ENCODE data around the gene SDF2. TPM values are rescaled to one million over a fixed set of nuclear protein-coding genes. Genes with fewer than 3 reads are reported as not detected.

SDF2 gene
- total and polyA plus RNA-seq, 2 experiments from 2014 or later = 52.3 to 88.4 TPM

DNA sequence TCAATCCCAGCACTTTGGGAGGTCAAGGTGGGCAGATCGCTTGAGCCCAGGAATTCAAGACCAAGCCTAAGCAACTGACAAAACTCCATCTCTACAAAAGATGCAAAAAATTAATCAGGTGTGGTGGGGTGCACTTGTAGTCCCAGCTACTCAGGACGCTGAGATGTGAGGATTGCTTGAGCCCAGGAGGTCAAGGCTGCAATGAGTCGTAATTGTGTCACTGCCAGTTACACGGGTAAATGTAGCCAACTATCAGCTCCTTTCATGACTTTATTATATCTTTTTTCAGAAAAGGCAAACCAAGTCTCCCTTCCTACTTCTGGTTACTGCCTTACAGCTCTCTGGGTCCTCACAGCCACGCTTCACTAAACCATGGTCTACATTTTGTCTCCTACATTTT, 4.0 kb downstream of the SDF2 start:
- WGBS, 2 experiments (ENCODE audit: low coverage in 1 of 2, low lambda C conversion rate in 2 of 2, missing lambda C conversion rate in 2 of 2) = 63 to 65% methylated on average over 5 of the region's 5 CpGs

DNA sequence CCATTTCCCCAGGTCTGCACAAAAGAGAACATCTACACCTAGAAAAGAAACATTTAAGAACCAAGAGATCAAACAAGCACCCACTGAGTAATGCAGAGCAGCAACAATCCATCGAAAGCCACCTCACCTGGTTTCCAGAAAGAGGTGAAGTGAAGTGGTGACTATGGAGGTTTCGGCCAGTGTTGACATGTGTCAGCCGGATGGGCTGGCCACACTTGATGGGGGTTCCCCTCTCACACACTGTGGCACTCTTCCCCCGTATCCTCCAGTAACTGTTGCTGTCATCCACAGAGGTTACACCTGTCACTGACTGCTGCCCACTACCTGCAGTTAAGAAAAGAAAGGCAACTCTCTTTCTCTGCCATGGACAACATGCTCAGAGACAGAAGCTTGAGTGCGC, 6.5 kb downstream of the SDF2 start:
- H3K9ac ChIP-seq = no peak overlapping the region
- in situ Hi-C loops (cut with MboI) = no loop called here
- no peaks in the 10 kb centered on the region; the same call in 1 of the 2 replicates for H3K4me1 ChIP-seq (ENCODE audit: insufficient read depth)
- no peaks in the 10 kb centered on the region for H3F3A ChIP-seq (ENCODE audit: insufficient read depth)
- H3K4me2 ChIP-seq (ENCODE audit: unreplicated experiment) = no peak overlapping the region
- TF ChIP-seq EZH2phosphoT487 (IDR thresholded peaks at IDR 0.05; ENCODE audit: insufficient read depth, low read depth) (no peak), EZH2 (IDR thresholded peaks at IDR 0.05; ENCODE audit: insufficient read depth, poor library complexity, severe bottlenecking) (no peak)
- H3K27ac ChIP-seq = no peak overlapping the region
- H3K79me2 ChIP-seq (ENCODE audit: insufficient read depth) = peaks cover 95% of the 10 kb centered on the region
- no peaks in the 10 kb centered on the region for H3K9me2 ChIP-seq (ENCODE audit: insufficient read depth)
- WGBS, 2 experiments (ENCODE audit: low coverage in 1 of 2, low lambda C conversion rate in 2 of 2, missing lambda C conversion rate in 2 of 2) = 97 to 99% methylated on average over 5 of the region's 5 CpGs
- H3K27me3 ChIP-seq (replicated peaks; ENCODE audit: insufficient read depth) = no peaks in the 10 kb centered on the region
- no peak for DNase-seq
- no peaks in the 10 kb centered on the region; the same call in 1 of the 2 replicates for H4K20me1 ChIP-seq (ENCODE audit: insufficient read depth)
- H2AFZ ChIP-seq = no peak overlapping the region
- H3K9me3 ChIP-seq (ENCODE audit: low read depth) = no peaks in the 10 kb centered on the region
- H3K36me3 ChIP-seq (ENCODE audit: low read depth) = 0 out of 2 replicates have a peak, but pooled peaks cover 7% of the 10 kb centered on the region
- no peak overlapping the region for H3K4me3 ChIP-seq

More for the DNA sequence above, 4.0 kb downstream of the SDF2 start:
- no peaks in the 10 kb centered on the region for H3K9me3 ChIP-seq (ENCODE audit: low read depth)
- peaks cover 100% of the 10 kb centered on the region for H3K79me2 ChIP-seq (ENCODE audit: insufficient read depth)
- no peaks in the 10 kb centered on the region; the same call in 1 of the 2 replicates for H4K20me1 ChIP-seq (ENCODE audit: insufficient read depth)
- H3K4me3 ChIP-seq = no peak overlapping the region
- no peaks in the 10 kb centered on the region for H3K36me3 ChIP-seq (ENCODE audit: low read depth)
- H3K4me2 ChIP-seq (ENCODE audit: unreplicated experiment) = no peak overlapping the region
- TF ChIP-seq EZH2phosphoT487 (IDR thresholded peaks at IDR 0.05; ENCODE audit: insufficient read depth, low read depth) (no peak), EZH2 (IDR thresholded peaks at IDR 0.05; ENCODE audit: insufficient read depth, poor library complexity, severe bottlenecking) (no peak)
- H2AFZ ChIP-seq = no peak overlapping the region
- H3F3A ChIP-seq (ENCODE audit: insufficient read depth) = 0 out of 2 replicates have a peak, but pooled peaks cover 4% of the 10 kb centered on the region
- no peak overlapping the region for H3K9ac ChIP-seq
- no peak overlapping the region for H3K27ac ChIP-seq
- peaks cover 9% of the 10 kb centered on the region for H3K4me1 ChIP-seq (ENCODE audit: insufficient read depth)
- in situ Hi-C loops (cut with MboI) = no loop called here
- no peaks in the 10 kb centered on the region for H3K27me3 ChIP-seq (replicated peaks; ENCODE audit: insufficient read depth)
- peak; percentile 62 for DNase-seq
- no peaks in the 10 kb centered on the region for H3K9me2 ChIP-seq (ENCODE audit: insufficient read depth)

DNA sequence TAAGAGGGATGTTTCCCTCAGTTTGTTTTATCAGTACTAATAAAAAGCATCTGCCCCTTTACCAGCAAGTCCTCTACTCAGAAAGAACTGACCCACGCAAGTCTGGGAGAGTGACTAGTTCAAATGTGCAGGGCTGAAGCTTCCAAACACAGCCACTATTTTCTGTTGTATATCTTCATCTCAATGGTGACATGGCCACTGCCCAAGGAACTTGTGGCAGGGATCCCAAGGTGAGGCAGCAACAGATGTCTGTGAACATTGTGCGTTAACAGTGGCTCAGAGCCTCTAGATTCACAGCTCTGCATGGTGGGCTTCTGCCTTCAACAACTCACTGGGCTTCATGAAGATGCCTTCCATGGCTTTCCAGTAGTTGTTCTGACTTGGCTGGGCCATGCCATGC, 13.0 kb downstream of the SDF2 start:
- Histone ChIP-seq H3K4me3 (no peak overlapping the region), H3K9me2 (ENCODE audit: insufficient read depth) (no peaks in the 10 kb centered on the region), H2AFZ (no peak overlapping the region), H3F3A (ENCODE audit: insufficient read depth) (peaks cover 21% of the 10 kb centered on the region), H3K4me2 (ENCODE audit: unreplicated experiment) (no peak overlapping the region), H3K27ac (no peak overlapping the region), H3K79me2 (ENCODE audit: insufficient read depth) (peaks cover 60% of the 10 kb centered on the region), H3K36me3 (ENCODE audit: low read depth) (peaks cover 16% of the 10 kb centered on the region; the same call in 1 of the 2 replicates), H3K9me3 (ENCODE audit: low read depth) (no peaks in the 10 kb centered on the region), H4K20me1 (ENCODE audit: insufficient read depth) (no peaks in the 10 kb centered on the region), H3K27me3 (replicated peaks; ENCODE audit: insufficient read depth) (no peaks in the 10 kb centered on the region), H3K4me1 (ENCODE audit: insufficient read depth) (peaks cover 12% of the 10 kb centered on the region), H3K9ac (no peak overlapping the region)
- 96 to 97% methylated on average over 2 of the region's 2 CpGs for WGBS, 2 experiments (ENCODE audit: low coverage in 1 of 2, low lambda C conversion rate in 2 of 2, missing lambda C conversion rate in 2 of 2)
- no peak for DNase-seq
- TF ChIP-seq EZH2 (IDR thresholded peaks at IDR 0.05; ENCODE audit: insufficient read depth, poor library complexity, severe bottlenecking) (no peak), EZH2phosphoT487 (IDR thresholded peaks at IDR 0.05; ENCODE audit: insufficient read depth, low read depth) (no peak)
- in situ Hi-C loops (cut with MboI) = no loop called here

DNA sequence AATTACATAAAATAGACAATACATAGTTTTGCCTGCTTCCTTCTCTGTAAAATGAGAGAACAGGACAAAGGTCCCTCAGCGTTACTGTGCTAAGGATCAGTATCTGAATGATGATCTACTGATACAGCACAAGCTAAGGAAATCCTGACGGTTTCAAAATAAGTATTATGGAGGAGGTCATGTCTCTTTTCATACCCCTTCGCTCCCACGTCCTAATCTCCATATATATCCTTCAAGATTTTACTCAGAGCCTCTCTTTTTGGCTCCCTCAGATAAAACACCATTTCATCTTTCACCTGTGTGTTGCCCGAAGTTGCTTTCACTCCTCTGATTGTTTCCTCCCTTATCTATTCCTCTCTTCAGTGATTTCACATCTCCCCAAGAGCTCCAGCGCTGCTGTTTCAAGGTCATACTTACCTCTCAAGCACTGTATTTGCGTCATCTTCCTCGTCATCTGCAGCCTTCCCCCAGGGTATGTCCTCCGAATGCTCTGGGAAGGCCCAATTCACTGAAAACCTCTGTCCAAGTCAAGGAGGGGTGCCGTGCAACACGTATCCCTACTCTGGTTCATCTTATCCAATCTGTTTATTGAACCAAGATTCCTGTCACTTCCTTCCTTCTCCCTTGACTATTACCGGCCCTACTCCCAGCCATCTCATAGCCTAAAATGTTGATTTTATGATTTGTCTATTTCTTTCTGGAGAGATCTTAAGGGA, 15.5 kb downstream of the SDF2 start:
- peak overlapping the region; percentile 79 for H3K9ac ChIP-seq
- peak overlapping the region; percentile 77; the same call in 1 of the 2 replicates for H3K4me3 ChIP-seq
- peaks cover 60% of the 10 kb centered on the region for H3K79me2 ChIP-seq (ENCODE audit: insufficient read depth)
- no peaks in the 10 kb centered on the region for H3K27me3 ChIP-seq (replicated peaks; ENCODE audit: insufficient read depth)
- H3K36me3 ChIP-seq (ENCODE audit: low read depth) = peaks cover 26% of the 10 kb centered on the region; the same call in 1 of the 2 replicates
- H3K9me2 ChIP-seq (ENCODE audit: insufficient read depth) = no peaks in the 10 kb centered on the region
- peak; percentile 4 for DNase-seq
- peak overlapping the region; percentile 72 for H3K4me2 ChIP-seq (ENCODE audit: unreplicated experiment)
- no peaks in the 10 kb centered on the region for H4K20me1 ChIP-seq (ENCODE audit: insufficient read depth)
- H2AFZ ChIP-seq = peak overlapping the region; percentile 88
- H3K27ac ChIP-seq = peak overlapping the region; percentile 66
- WGBS, 2 experiments (ENCODE audit: low coverage in 1 of 2, low lambda C conversion rate in 2 of 2, missing lambda C conversion rate in 2 of 2) = 60 to 62% methylated on average over 12 of the region's 12 CpGs
- peaks cover 14% of the 10 kb centered on the region for H3K4me1 ChIP-seq (ENCODE audit: insufficient read depth)
- TF ChIP-seq EZH2phosphoT487 (IDR thresholded peaks at IDR 0.05; ENCODE audit: insufficient read depth, low read depth) (no peak), EZH2 (IDR thresholded peaks at IDR 0.05; ENCODE audit: insufficient read depth, poor library complexity, severe bottlenecking) (no peak)
- in situ Hi-C loops (cut with MboI) = no loop called here
- H3K9me3 ChIP-seq (ENCODE audit: low read depth) = no peaks in the 10 kb centered on the region
- peaks cover 21% of the 10 kb centered on the region for H3F3A ChIP-seq (ENCODE audit: insufficient read depth)

Measured in GM23248 (cell line).